Vagina (tissue), 2 donors: Measurements from ENCODE around the gene SLC2A6. TPM values are rescaled to one million over a fixed set of nuclear protein-coding genes. Genes with fewer than 3 reads are reported as not detected.

Experiments
- DNase-seq, 2 donors: peaks; one replicate each; pipeline ENCODE4 v3.0.0-alpha.2; 2017; ENCODE audit errors: extremely low spot score in 2 of 2
- H3K27ac ChIP-seq: fragments of 200-600 bp; sonication (generic); one replicate; pipeline ENCODE4 v1.5.1; 2019
- H3K27me3 ChIP-seq: fragments of 200-600 bp; sonication (generic); one replicate; pipeline ENCODE4 v1.5.1; 2019
- H3K36me3 ChIP-seq, 2 donors: fragments of 200-600 bp; sonication (generic); one replicate each; pipeline ENCODE4 v1.5.1; 2017 to 2019
- H3K4me1 ChIP-seq: fragments of 200-600 bp; sonication (generic); one replicate; pipeline ENCODE4 v1.5.1; 2019
- H3K4me3 ChIP-seq, 2 donors: fragments of 200-600 bp; sonication (generic); 1 replicate in 1 of 2; 2 replicates in 1 of 2; pipeline ENCODE4 v1.5.1; 2016 to 2019
- H3K9me3 ChIP-seq: fragments of 200-600 bp; sonication (generic); one replicate; pipeline ENCODE4 v1.5.1; 2019
- CTCF ChIP-seq, 3 experiments: fragments of 450-650 bp in 2 of 3; fragments of 200-600 bp in 1 of 3; sonication (generic) in 1 of 3; IDR thresholded peaks; one replicate each; pipeline ENCODE4 v1.5.1; 2017 to 2019; ENCODE audit warnings: antibody characterized with exemption in 3 of 3, mild to moderate bottlenecking in 2 of 3, moderate library complexity in 2 of 3
- POLR2A ChIP-seq, 2 donors: fragments of 450-650 bp; IDR thresholded peaks; one replicate each; pipeline ENCODE4 v1.6.1; 2017; ENCODE audit warnings: antibody characterized with exemption in 2 of 2, mild to moderate bottlenecking in 2 of 2, moderate library complexity in 2 of 2
- POLR2AphosphoS5 ChIP-seq, 2 donors: sonication (generic); formaldehyde crosslinking; IDR thresholded peaks; one replicate each; pipeline ENCODE4 v1.9.0; 2017; ENCODE audit warnings: antibody characterized with exemption in 2 of 2, mild to moderate bottlenecking in 2 of 2, low read depth in 1 of 2; ENCODE audit not compliant: insufficient read depth in 1 of 2
- intact Hi-C: fragments of 100-400 bp; cut with DNase I; formaldehyde crosslinking; loops from one replicate; pipeline ENCODE4 v1.15.1; 2023
- total RNA-seq: library from RNA; depleted of rRNA; stranded (reverse); fragments of >200 nt; gene quantifications from one replicate; pipeline ENCODE4 v1.2.3, GENCODE V29; 2016

The SLC2A6 gene
- total RNA-seq, 1 donor from 2014 or later: 3.7 TPM

- Histone ChIP-seq H3K9me3 (peaks cover 5% of the 10 kb centered on the region), H3K27me3 (no peaks in the 10 kb centered on the region), H3K4me1 (peaks cover 40% of the 10 kb centered on the region), H3K36me3 (no peaks in the 10 kb centered on the region), H3K27ac (no peak overlapping the region), H3K4me3 (no peak overlapping the region)
- no peak for TF ChIP-seq CTCF (IDR thresholded peaks at IDR 0.05)
- TF ChIP-seq POLR2AphosphoS5 (IDR thresholded peaks at IDR 0.05; ENCODE audit: insufficient read depth in 1 of 2, low read depth in 1 of 2): peak; percentile 14 to 20
- intact Hi-C loops: no loop called here
- no peak for DNase-seq
These were observed 27.7 kb upstream of the SLC2A6 start for GRCh38 chr9:133506653-133507038.

GRCh38 chr9:133505901-133506652 lies 27.2 kb upstream of the SLC2A6 start:
- no peaks in the 10 kb centered on the region for H3K36me3 ChIP-seq
- peaks cover 40% of the 10 kb centered on the region for H3K4me1 ChIP-seq
- TF ChIP-seq POLR2AphosphoS5 (IDR thresholded peaks at IDR 0.05; ENCODE audit: insufficient read depth in 1 of 2, low read depth in 1 of 2): no peak
- no peak for TF ChIP-seq POLR2A (IDR thresholded peaks at IDR 0.05)
- no peak for TF ChIP-seq CTCF (IDR thresholded peaks at IDR 0.05)
- intact Hi-C loops: no loop called here
- peak overlapping the region; percentile 47 for H3K27ac ChIP-seq
- H3K27me3 ChIP-seq: no peaks in the 10 kb centered on the region
- H3K4me3 ChIP-seq: no peak overlapping the region
- DNase-seq: no peak
- H3K9me3 ChIP-seq: peaks cover 10% of the 10 kb centered on the region

- intact Hi-C loops: no loop called here
- Histone ChIP-seq H3K9me3 (peaks cover 10% of the 10 kb centered on the region), H3K27me3 (no peaks in the 10 kb centered on the region), H3K4me3 (no peak overlapping the region), H3K27ac (peak overlapping the region; percentile 47), H3K36me3 (no peaks in the 10 kb centered on the region), H3K4me1 (peaks cover 35% of the 10 kb centered on the region)
- no peak for TF ChIP-seq POLR2A (IDR thresholded peaks at IDR 0.05)
- TF ChIP-seq CTCF (IDR thresholded peaks at IDR 0.05): no peak
- TF ChIP-seq POLR2AphosphoS5 (IDR thresholded peaks at IDR 0.05; ENCODE audit: insufficient read depth in 1 of 2, low read depth in 1 of 2): no peak
- DNase-seq: no peak
These were observed 26.4 kb upstream of the SLC2A6 start for GRCh38 chr9:133505186-133505830.

- no peak for DNase-seq
- TF ChIP-seq CTCF (IDR thresholded peaks at IDR 0.05): no peak
- no peak for TF ChIP-seq POLR2A (IDR thresholded peaks at IDR 0.05)
- TF ChIP-seq POLR2AphosphoS5 (IDR thresholded peaks at IDR 0.05; ENCODE audit: insufficient read depth in 1 of 2, low read depth in 1 of 2): no peak
- peaks cover 10% of the 10 kb centered on the region for H3K9me3 ChIP-seq
- H3K27me3 ChIP-seq: no peaks in the 10 kb centered on the region
- H3K4me3 ChIP-seq: no peak overlapping the region
- H3K27ac ChIP-seq: no peak overlapping the region
- H3K36me3 ChIP-seq: no peaks in the 10 kb centered on the region
- H3K4me1 ChIP-seq: peaks cover 19% of the 10 kb centered on the region
- intact Hi-C loops: no loop called here
These were observed 23.2 kb upstream of the SLC2A6 start for GRCh38 chr9:133502112-133502511.

GRCh38 chr9:133499892-133500270 lies 21.0 kb upstream of the SLC2A6 start:
- DNase-seq: no peak
- no peak overlapping the region for H3K27ac ChIP-seq

More at GRCh38 chr9:133499892-133500270, 21.0 kb upstream of the SLC2A6 start:
- no peaks in the 10 kb centered on the region for H3K36me3 ChIP-seq
- peaks cover 10% of the 10 kb centered on the region for H3K9me3 ChIP-seq
- intact Hi-C loops: no loop called here
- no peaks in the 10 kb centered on the region for H3K27me3 ChIP-seq
- no peak overlapping the region for H3K4me3 ChIP-seq
- no peaks in the 10 kb centered on the region for H3K4me1 ChIP-seq
- no peak for TF ChIP-seq CTCF (IDR thresholded peaks at IDR 0.05)
